Measurements from ENCODE around the gene HAGHL. TPM values are rescaled to one million over a fixed set of nuclear protein-coding genes. Genes with fewer than 3 reads are reported as not detected.
"Not testable (repeated sequence)": the region's sequence is repeated elsewhere in the genome, so short reads cannot be mapped to it uniquely, and the experiment has no call there.

The HAGHL gene
- total and polyA plus RNA-seq, 2 donors (not counting 1 experiment from before 2014, with no cell fraction given), result 3.7 to 16.3 TPM

DNA sequence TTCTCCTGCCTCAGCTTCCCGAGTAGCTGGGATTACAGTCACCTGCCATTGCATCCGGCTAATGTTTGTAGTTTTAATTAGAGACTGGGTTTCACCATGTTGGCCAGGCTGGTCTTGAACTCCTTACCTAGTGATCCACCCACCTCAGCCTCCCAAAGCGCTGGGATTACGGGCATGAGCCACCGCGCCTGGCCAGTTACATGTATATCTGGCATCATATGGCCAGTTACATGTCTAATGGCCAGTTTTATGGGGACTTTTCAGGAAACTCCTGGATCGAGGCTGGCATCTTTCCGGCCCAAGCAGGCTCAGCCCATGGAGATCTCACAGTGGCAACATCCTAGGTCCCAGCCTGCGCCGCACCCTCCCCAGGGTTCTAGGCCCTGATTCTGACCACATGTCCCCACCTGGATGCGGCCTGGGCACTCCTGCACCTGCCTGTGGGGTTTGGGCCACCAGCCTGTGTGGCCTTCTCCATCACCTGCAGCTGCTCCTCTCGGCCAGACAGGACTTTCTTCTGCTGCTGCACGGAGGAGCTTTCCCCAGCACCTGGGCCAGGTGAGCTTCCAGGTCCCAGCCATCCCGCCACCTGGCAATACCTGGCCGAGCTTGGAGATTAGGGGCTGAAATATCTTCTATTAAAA is 15.2 kb downstream of the HAGHL start:
- Histone ChIP-seq H3K9me3 (ENCODE audit: control insufficient read depth, insufficient read depth, low read depth, low read length) (no peaks in the 10 kb centered on the region), H3K36me3 (ENCODE audit: control insufficient read depth, insufficient read depth, low read length) (peaks cover 3% of the 10 kb centered on the region), H3K27me3 (ENCODE audit: control insufficient read depth, insufficient read depth, low read length) (no peaks in the 10 kb centered on the region)

DNA sequence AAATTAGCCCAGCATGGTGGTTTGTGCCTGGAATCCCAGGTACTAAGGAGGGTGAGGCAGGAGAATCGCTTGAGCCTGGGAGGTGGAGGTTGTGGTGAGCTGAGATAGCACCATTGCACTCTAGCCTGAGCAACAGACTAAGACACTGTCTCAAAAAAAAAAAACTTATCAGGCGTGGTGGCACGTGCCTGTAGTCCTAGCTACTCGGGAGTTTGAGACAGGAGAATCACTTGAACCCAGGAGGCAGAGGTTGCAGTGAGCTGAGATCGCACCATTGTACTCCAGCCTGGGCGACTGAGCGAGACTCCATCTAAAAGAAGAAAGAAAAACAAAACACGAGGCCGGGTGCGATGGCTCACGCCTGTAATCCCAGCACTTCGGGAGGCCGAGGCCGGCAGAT is 16.0 kb downstream of the HAGHL start:
- H4K20me1 ChIP-seq (ENCODE audit: control insufficient read depth, extremely low read depth, insufficient read depth, low read length); H3K27me3 ChIP-seq (ENCODE audit: control insufficient read depth, insufficient read depth, low read length); DNase-seq (ENCODE audit: low read depth in 2 of 2); H2AFZ ChIP-seq (ENCODE audit: low read length); H3K4me2 ChIP-seq (ENCODE audit: extremely low read depth, insufficient read depth, low read length); H3K9me3 ChIP-seq (ENCODE audit: control insufficient read depth, insufficient read depth, low read depth, low read length); H3K4me1 ChIP-seq (ENCODE audit: control insufficient read depth, extremely low read depth, insufficient read depth, low read length); H3K4me3 ChIP-seq (replicated peaks in 1 of 4; ENCODE audit: control extremely low read depth in 1 of 4, insufficient read depth in 1 of 4, low read depth in 3 of 4, low read length in 4 of 4); H3K9ac ChIP-seq (ENCODE audit: insufficient read depth, low read length); H3K27ac ChIP-seq (ENCODE audit: insufficient read depth, low read length); H3K36me3 ChIP-seq (ENCODE audit: control insufficient read depth, insufficient read depth, low read length); H3K79me2 ChIP-seq (ENCODE audit: control insufficient read depth, insufficient read depth, low read length): not testable (repeated sequence)

More for the DNA sequence above, 15.2 kb downstream of the HAGHL start:
- Histone ChIP-seq H4K20me1 (ENCODE audit: control insufficient read depth, extremely low read depth, insufficient read depth, low read length) (no peaks in the 10 kb centered on the region), H3K4me2 (ENCODE audit: extremely low read depth, insufficient read depth, low read length) (no peak overlapping the region), H2AFZ (ENCODE audit: low read length) (no peak overlapping the region), H3K9ac (ENCODE audit: insufficient read depth, low read length) (no peak overlapping the region), H3K4me3 (replicated peaks in 1 of 4; ENCODE audit: control extremely low read depth in 1 of 4, insufficient read depth in 1 of 4, low read depth in 3 of 4, low read length in 4 of 4) (no peak overlapping the region), H3K27ac (ENCODE audit: insufficient read depth, low read length) (no peak overlapping the region), H3K4me1 (ENCODE audit: control insufficient read depth, extremely low read depth, insufficient read depth, low read length) (no peaks in the 10 kb centered on the region), H3K79me2 (ENCODE audit: control insufficient read depth, insufficient read depth, low read length) (peaks cover 3% of the 10 kb centered on the region)
- no peak for DNase-seq (ENCODE audit: low read depth in 2 of 2)
- TF ChIP-seq EZH2 (IDR thresholded peaks at IDR 0.05; ENCODE audit: low read length, missing control alignments), result no peak
- TF ChIP-seq, protein P1, sequence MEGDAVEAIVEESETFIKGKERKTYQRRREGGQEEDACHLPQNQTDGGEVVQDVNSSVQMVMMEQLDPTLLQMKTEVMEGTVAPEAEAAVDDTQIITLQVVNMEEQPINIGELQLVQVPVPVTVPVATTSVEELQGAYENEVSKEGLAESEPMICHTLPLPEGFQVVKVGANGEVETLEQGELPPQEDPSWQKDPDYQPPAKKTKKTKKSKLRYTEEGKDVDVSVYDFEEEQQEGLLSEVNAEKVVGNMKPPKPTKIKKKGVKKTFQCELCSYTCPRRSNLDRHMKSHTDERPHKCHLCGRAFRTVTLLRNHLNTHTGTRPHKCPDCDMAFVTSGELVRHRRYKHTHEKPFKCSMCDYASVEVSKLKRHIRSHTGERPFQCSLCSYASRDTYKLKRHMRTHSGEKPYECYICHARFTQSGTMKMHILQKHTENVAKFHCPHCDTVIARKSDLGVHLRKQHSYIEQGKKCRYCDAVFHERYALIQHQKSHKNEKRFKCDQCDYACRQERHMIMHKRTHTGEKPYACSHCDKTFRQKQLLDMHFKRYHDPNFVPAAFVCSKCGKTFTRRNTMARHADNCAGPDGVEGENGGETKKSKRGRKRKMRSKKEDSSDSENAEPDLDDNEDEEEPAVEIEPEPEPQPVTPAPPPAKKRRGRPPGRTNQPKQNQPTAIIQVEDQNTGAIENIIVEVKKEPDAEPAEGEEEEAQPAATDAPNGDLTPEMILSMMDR (conservative IDR thresholded peaks at IDR 0.05 in 1 of 2, IDR thresholded peaks at IDR 0.05 in 1 of 2; ENCODE audit: low read depth in 1 of 2, low read length in 2 of 2), result no peak

DNA sequence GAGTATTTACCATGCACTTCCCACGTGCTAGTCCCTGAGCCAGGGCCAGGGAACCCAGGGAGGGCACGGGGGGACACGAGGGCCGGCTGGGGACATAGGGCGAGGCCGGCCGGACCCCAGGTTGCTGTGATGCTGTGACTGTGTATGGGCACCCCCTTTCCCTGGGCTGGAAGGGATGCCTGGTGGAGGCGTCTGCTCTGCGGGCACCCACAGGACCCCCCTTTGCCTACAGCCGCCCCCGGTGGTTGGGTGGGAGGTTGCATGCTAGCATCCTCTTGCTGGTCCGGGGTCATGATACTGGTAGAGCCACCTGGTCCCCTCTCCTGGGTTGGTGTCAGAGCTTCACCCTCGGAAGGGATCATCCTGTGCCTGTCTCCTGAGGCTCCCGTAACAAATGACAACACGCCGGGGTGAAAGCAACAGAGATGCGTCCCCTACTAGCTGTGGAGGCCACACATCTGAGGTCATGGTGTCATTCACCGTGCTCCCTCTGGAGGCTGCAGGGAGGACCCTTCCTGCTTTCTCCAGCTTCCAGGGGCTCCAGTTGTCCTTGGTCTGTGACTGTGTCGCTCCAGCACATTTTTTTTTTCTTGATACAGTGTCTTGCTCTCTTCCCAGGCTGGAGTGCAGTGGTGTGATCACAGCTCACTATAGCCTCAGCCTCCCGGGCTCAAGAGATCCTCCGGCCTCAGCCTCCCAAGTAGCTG is 17.0 kb downstream of the HAGHL start:
- H2AFZ ChIP-seq (ENCODE audit: low read length), result no peak overlapping the region
- no peak overlapping the region for H3K4me3 ChIP-seq (replicated peaks in 1 of 4; ENCODE audit: control extremely low read depth in 1 of 4, insufficient read depth in 1 of 4, low read depth in 3 of 4, low read length in 4 of 4)
- H3K4me1 ChIP-seq (ENCODE audit: control insufficient read depth, extremely low read depth, insufficient read depth, low read length), result no peaks in the 10 kb centered on the region
- no peak overlapping the region for H3K4me2 ChIP-seq (ENCODE audit: extremely low read depth, insufficient read depth, low read length)
- no peak for DNase-seq (ENCODE audit: low read depth in 2 of 2)
- no peaks in the 10 kb centered on the region for H3K27me3 ChIP-seq (ENCODE audit: control insufficient read depth, insufficient read depth, low read length)
- no peak overlapping the region for H3K27ac ChIP-seq (ENCODE audit: insufficient read depth, low read length)
- no peak overlapping the region for H3K9ac ChIP-seq (ENCODE audit: insufficient read depth, low read length)
- no peaks in the 10 kb centered on the region for H3K9me3 ChIP-seq (ENCODE audit: control insufficient read depth, insufficient read depth, low read depth, low read length)
- H3K36me3 ChIP-seq (ENCODE audit: control insufficient read depth, insufficient read depth, low read length), result no peaks in the 10 kb centered on the region
- TF ChIP-seq, protein P1 (conservative IDR thresholded peaks at IDR 0.05 in 1 of 2, IDR thresholded peaks at IDR 0.05 in 1 of 2; ENCODE audit: low read depth in 1 of 2, low read length in 2 of 2), result no peak
- no peak for TF ChIP-seq EZH2 (IDR thresholded peaks at IDR 0.05; ENCODE audit: low read length, missing control alignments)
- H3K79me2 ChIP-seq (ENCODE audit: control insufficient read depth, insufficient read depth, low read length), result peaks cover 3% of the 10 kb centered on the region
- H4K20me1 ChIP-seq (ENCODE audit: control insufficient read depth, extremely low read depth, insufficient read depth, low read length), result no peaks in the 10 kb centered on the region

Measured in fibroblast of lung (primary cell).